Left lung (tissue), 10 donors: ENCODE data around the gene UNC5A. TPM values are rescaled to one million over a fixed set of nuclear protein-coding genes. Genes with fewer than 3 reads are reported as not detected.

Experiments
- ATAC-seq: fragments of 200-7000 bp; cut with Tn5 transposase; one replicate; pipeline ENCODE4 v1.9.1; 2020; ENCODE audit warnings: moderate library complexity
- DNase-seq, 4 donors: peaks; one replicate each; pipeline ENCODE4 v3.0.0-alpha.2; 2013 to 2020
- H3K27ac ChIP-seq, 2 donors: fragments of 200-600 bp; sonication (generic) in 1 of 2; one replicate each; pipeline versions ENCODE4 v1.5.0 to v1.8.0; 2020 to 2021
- H3K27me3 ChIP-seq, 2 donors: fragments of 200-600 bp; sonication (generic) in 1 of 2; one replicate each; pipeline versions ENCODE4 v1.5.0 to v1.8.0; 2020 to 2021
- H3K36me3 ChIP-seq, 2 donors: fragments of 200-600 bp; sonication (generic) in 1 of 2; one replicate each; pipeline versions ENCODE4 v1.5.0 to v1.8.0; 2020 to 2021
- H3K4me1 ChIP-seq, 2 donors: fragments of 200-600 bp; one replicate each; pipeline ENCODE4 v1.8.0; 2021
- H3K4me3 ChIP-seq, 2 donors: fragments of 200-600 bp; sonication (generic) in 1 of 2; one replicate each; pipeline versions ENCODE4 v1.5.0 to v1.8.0; 2020 to 2021; ENCODE audit warnings: mild to moderate bottlenecking in 1 of 2
- H3K9me3 ChIP-seq, 2 donors: fragments of 200-600 bp; sonication (generic) in 1 of 2; one replicate each; pipeline versions ENCODE4 v1.5.0 to v1.8.0; 2020 to 2021
- intact Hi-C, 2 donors: fragments of 100-400 bp; cut with DNase I; formaldehyde crosslinking; loops; one replicate each; pipeline versions ENCODE4 v1.11.2 to v1.14.2; 2022
- polyA plus RNA-seq, 6 donors: library from polyadenylated mRNA; unstranded; fragments of 120-200 nt; gene quantifications; one replicate each; pipeline ENCODE4 v1.2.1, GENCODE V29; 2013; ENCODE audit not compliant: insufficient read length in 6 of 6
- total RNA-seq, 2 donors: library from RNA; stranded (reverse); fragmentation: NEBNext Ultra II Directional; extraction: Animal tissue kit (Norgen Biotek cat#: 25700); gene quantifications; one replicate each; pipeline ENCODE4 v1.2.1, GENCODE V29; 2021
- TF ChIP-seq, protein P1 (sequence below), 2 donors: fragments of 200-600 bp; sonication (generic) in 1 of 2; IDR thresholded peaks; one replicate each; pipeline versions ENCODE4 v1.5.0 to v1.8.0; 2021; ENCODE audit warnings: antibody characterized with exemption in 2 of 2
- donor health status: DM: no; HTN: yes; CAD: no.
- donor health status: DM: no; HTN: no; CAD: no.

The UNC5A gene
- total and polyA plus RNA-seq, 8 donors: 0.24 to 1.6 (median 1.0) TPM; not detected in 1

- DNase-seq: peak in 1 of 4 donors; percentile 67
- no peak for ATAC-seq
- Histone ChIP-seq H3K27ac (no peak overlapping the region), H3K4me3 (no peak overlapping the region), H3K9me3 (no peaks in the 10 kb centered on the region), H3K4me1 (no peaks in the 10 kb centered on the region), H3K27me3 (peaks cover 6 to 99% of the 10 kb centered on the region in 2 donors), H3K36me3 (no peaks in the 10 kb centered on the region)
- intact Hi-C loops: no loop called here
- TF ChIP-seq, protein P1, sequence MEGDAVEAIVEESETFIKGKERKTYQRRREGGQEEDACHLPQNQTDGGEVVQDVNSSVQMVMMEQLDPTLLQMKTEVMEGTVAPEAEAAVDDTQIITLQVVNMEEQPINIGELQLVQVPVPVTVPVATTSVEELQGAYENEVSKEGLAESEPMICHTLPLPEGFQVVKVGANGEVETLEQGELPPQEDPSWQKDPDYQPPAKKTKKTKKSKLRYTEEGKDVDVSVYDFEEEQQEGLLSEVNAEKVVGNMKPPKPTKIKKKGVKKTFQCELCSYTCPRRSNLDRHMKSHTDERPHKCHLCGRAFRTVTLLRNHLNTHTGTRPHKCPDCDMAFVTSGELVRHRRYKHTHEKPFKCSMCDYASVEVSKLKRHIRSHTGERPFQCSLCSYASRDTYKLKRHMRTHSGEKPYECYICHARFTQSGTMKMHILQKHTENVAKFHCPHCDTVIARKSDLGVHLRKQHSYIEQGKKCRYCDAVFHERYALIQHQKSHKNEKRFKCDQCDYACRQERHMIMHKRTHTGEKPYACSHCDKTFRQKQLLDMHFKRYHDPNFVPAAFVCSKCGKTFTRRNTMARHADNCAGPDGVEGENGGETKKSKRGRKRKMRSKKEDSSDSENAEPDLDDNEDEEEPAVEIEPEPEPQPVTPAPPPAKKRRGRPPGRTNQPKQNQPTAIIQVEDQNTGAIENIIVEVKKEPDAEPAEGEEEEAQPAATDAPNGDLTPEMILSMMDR (IDR thresholded peaks at IDR 0.05): no peak
These were observed 36.2 kb downstream of the UNC5A start for GRCh38 chr5:176846335-176847140.

- DNase-seq (peak in 1 of 4 donors; percentile 60), ATAC-seq (no peak)
- H3K36me3 ChIP-seq: no peaks in the 10 kb centered on the region
- H3K27me3 ChIP-seq: peaks cover 6 to 97% of the 10 kb centered on the region in 2 donors
- H3K4me3 ChIP-seq: no peak overlapping the region
- H3K4me1 ChIP-seq: no peaks in the 10 kb centered on the region
- H3K9me3 ChIP-seq: no peaks in the 10 kb centered on the region
- TF ChIP-seq, protein P1 (IDR thresholded peaks at IDR 0.05): no peak
- intact Hi-C loops: no loop called here
- H3K27ac ChIP-seq: no peak overlapping the region
These were observed 36.8 kb downstream of the UNC5A start for GRCh38 chr5:176847148-176847547.

DNA sequence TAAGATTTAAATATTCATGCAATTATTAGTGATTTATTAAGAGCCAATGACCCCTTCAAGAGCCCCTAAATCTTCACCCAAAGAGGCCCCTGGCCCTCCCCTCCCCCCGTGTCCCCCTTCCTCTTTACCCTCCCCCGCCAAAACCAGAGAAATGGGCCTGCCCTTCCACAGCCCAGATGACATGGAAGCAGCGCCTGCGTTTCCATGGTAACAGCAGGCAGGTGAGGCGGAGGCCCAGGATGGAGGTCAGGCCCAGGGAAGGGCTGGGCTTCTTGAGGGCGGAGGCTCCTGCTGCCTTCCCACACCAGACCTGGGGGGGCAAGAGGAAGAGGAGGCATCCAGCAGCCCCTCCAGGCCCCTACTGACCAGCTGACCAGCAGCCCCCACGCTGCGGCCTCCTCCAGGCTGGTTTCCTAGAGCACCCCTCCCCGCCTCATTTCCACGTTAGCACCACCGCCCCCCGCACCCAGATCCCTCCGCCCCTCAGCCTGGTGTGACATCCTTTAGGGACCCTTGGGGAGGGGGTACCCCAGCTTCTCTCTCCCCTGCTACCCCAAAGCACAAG is 37.4 kb downstream of the UNC5A start:
- Histone ChIP-seq H3K4me1 (no peaks in the 10 kb centered on the region), H3K9me3 (no peaks in the 10 kb centered on the region), H3K36me3 (no peaks in the 10 kb centered on the region), H3K27ac (no peak overlapping the region), H3K27me3 (peaks cover 6 to 90% of the 10 kb centered on the region in 2 donors), H3K4me3 (no peak overlapping the region)
- DNase-seq (peak in 1 of 4 donors; percentile 58), ATAC-seq (no peak)
- intact Hi-C loops: no loop called here
- TF ChIP-seq, protein P1 (IDR thresholded peaks at IDR 0.05): no peak

DNA sequence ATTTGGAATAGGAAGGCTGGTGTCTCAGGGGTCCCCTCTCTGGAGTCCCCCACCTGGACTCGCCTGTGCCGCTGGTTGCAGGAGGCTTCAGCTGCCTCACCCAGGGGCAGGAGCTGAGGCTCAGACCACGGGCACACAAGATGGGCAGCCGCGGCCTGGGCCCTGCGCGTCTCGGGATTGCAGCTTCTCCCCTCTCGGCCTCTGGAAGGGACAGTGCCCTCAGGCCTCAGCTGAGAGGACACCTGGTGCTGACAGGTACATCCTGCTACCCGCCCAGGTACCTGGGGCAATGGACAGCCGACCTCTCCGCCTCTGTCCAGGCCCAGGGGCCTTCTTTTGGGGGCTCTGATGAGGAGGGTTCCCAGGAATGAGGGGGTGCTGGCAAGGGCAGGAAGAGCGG is 38.3 kb downstream of the UNC5A start:
- peaks cover 6 to 90% of the 10 kb centered on the region in 2 donors for H3K27me3 ChIP-seq

More for the DNA sequence above, 38.3 kb downstream of the UNC5A start:
- no peak overlapping the region for H3K27ac ChIP-seq
- intact Hi-C loops: no loop called here
- DNase-seq: peak in 1 of 4 donors; percentile 71
- no peak for ATAC-seq
- no peak overlapping the region for H3K4me3 ChIP-seq
- no peaks in the 10 kb centered on the region for H3K36me3 ChIP-seq
- no peaks in the 10 kb centered on the region for H3K4me1 ChIP-seq
- H3K9me3 ChIP-seq: no peaks in the 10 kb centered on the region
- TF ChIP-seq, protein P1 (IDR thresholded peaks at IDR 0.05): no peak
